ENCODE results near the gene TPRG1.

TPRG1 gene

DNA sequence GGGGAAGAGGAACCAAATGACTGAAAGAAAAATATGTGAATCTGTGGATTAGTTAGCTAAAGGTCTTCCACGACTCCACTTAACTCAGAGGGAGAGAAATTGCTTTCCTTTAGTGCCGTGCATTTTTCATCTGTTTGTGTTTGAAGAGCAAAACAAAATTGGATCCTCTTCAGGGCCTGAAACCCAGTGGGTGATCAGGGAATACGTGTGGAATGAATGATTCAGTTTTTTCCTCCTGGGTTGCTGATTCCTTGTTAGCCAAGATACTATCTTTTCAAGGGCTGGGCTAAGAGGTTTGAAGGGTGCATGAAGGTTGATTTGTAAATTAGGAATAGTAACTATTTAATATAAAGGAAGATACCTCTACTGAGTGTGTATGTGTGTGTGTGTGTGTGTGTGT, 61.0 kb downstream of the TPRG1 start:
- no peak for DNase-seq (ENCODE audit: low spot score)

DNA sequence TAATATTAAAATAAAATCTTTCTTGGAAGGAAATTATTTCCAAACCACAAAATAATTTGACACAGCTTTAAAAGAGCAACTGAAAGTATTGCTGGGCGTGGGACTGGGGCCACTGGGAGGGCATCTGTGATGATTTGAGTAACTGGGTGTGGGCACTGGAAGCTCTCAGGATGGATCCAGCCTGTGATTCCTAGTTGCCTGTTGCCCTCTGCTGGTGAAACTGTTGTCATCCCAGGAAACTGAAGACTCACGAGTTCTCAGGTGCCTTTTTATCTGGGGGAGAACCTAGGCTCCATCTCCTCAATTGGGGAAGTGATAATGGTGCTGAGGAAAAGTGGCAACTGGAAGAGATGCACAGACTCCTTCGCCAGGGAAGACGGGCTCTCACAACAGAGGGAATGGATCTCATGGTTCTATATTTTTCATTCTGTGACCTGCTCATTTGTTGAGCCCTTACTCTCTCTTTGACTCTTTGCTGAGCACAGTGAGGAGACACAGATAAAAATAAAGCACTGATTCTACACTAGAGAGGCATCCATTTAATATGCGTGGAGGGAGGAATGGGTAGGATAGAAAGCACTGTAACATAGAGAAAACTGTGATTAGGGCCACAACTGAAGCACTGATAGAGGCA, 61.6 kb downstream of the TPRG1 start:
- peak; percentile 65 for DNase-seq (ENCODE audit: low spot score)

DNA sequence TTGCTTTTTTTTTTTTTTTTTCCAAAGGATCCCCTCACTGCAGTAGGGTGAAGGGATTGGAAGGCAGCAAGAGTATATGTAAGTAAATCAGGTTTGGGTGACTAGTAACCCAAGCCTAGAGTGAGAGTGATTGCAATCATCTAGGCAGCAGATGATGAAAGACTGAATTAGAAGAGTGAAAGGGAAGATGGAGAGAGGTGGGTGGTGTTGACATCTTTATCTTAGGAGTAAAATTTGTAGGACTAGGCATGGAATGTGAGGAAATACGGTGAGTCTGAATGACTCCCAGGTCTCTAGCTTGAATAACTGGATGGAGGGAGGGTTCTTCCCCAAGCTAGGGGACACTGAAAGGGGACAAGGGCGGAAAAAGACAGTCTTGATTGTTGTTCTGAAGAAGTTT, 63.4 kb downstream of the TPRG1 start:
- no peak for DNase-seq (ENCODE audit: low spot score)

GRCh38 chr3:189236352-189236751, 64.6 kb downstream of the TPRG1 start:
- DNase-seq (ENCODE audit: low spot score), result no peak

GRCh38 chr3:189237526-189237925, 65.8 kb downstream of the TPRG1 start:
- DNase-seq (ENCODE audit: low spot score), result no peak

DNA sequence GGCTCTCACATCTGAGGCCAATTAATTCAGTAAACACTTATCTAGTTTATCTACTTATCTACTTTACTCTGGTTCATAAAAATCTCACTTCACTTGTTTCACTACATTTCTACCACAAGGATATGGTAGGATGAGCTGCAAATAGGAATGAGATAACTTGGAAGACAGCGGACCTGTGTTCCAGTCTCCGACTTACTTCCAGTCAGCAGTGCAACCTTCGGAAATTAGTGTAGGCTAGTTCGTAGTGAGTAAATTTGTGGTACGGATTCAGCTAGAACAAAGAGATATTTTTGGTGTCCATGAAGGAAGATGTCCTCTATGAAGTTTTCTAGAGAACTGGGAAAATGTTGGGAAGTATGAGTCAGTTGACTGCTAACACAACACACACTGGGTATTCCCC, 66.3 kb downstream of the TPRG1 start:
- DNase-seq (ENCODE audit: low spot score), result no peak

GRCh38 chr3:189239616-189240015, 67.8 kb downstream of the TPRG1 start:
- no peak for DNase-seq (ENCODE audit: low spot score)

GRCh38 chr3:189249987-189250386, 78.2 kb downstream of the TPRG1 start:
- DNase-seq (ENCODE audit: low spot score), result no peak

DNA sequence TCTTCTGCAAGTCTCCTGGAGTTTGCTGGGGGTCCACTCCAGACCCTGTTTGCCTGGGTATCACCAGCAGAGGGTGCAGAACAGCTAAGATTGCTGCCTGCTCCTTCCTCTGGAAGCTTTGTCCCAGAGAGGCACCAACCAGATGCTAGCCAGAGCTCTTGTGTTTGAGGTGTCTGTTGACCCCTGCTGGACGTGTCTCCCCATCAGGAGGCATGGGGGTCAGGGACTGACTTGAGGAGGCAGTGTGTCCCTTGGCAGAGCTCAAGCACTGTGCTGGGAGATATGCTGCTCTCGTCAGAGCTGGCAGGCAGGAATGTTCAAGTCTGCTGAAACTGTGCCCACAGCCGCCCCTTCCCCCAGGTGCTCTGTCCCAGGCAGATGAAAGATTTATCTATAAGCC, 86.5 kb downstream of the TPRG1 start:
- no peak for DNase-seq (ENCODE audit: low spot score)

DNA sequence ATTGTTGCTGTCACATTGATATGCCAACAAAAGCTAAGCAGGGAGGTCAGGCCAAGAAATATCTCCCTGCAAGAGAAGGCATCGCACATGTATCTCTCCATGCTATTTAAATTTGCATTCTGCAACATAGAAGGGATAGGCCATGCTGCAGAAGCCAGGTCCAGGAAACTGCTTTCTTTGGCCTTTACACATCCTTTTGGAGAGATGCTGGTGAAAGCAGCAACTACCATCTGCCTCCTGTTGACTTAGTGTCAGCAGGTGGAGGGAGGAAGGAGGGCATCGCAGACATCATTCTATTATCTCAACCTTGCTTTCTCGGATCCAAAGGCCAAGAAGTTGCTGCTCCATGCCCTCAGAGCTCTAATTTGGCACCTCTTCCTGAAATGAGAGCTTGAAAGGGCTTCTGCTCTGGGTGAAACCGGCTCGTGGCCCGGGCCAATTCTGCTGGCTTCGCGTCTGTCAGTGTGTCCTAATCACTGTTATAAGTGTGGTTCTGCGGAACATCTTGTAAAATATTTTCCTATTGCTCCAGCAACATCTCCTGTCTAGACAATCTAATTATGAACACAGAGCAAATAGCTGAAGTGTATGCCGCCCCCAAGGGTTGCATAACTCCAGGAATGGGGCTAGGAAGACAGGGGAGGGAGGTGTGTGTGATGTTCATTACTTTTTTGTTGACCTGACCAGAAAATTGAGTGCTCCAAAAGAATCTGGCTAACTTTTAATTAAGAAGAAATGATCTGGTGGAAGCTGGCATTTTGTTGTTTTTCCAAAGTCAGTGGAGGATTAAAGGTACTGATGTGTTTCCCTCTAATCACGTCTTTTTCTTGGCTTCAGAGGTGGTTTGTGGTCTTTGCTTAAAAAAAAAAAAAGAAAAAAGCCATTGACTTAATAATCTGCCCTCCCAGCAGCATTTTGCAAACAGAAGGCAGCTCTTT, 89.1 kb downstream of the TPRG1 start:
- DNase-seq (ENCODE audit: low spot score), result no peak

DNA sequence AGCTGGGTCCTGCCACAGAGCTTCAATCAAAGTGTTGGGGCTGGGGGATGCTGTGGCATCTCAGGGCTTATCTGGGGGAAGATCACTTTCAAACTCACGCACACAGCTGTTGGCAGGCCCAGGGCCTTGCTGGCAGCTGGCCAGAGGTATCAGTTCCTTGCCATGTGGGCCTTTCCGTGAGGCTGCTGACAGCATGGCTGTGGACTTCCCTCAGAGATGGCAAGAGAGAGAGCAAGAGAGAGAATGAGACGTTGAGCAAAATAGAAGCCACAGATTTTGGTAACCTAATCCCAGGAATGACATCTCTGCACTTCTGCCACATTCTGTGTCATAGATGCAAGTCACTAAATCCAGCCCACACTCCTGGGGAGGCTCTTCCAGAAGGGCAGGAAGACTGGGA, 91.0 kb downstream of the TPRG1 start:
- no peak for DNase-seq (ENCODE audit: low spot score)

- peak; percentile 12 for DNase-seq (ENCODE audit: low spot score)
Measured at GRCh38 chr3:189267981-189268613, 96.3 kb downstream of the TPRG1 start.

DNA sequence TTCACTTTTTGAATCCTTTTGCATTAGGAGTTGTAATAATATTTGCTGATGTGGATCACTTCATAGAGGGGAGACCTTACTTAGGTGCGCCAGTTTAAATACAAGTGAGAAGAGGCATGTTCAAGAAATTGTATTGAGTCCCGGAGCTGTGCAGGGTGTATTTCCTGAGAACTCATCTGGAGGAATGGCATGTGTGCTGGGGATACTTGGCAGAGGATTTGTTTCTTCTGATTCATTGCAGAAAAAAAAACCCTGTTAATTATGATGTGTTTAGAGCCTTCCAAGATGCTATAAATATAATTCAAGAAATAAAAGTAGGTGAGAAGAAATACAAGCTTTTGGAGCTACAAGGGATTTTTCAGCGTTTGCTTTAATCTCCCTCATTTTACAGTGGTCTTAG, 97.6 kb downstream of the TPRG1 start:
- no peak for DNase-seq (ENCODE audit: low spot score)

GRCh38 chr3:189270248-189270832, 98.6 kb downstream of the TPRG1 start:
- DNase-seq (ENCODE audit: low spot score), result peak; percentile 78

DNA sequence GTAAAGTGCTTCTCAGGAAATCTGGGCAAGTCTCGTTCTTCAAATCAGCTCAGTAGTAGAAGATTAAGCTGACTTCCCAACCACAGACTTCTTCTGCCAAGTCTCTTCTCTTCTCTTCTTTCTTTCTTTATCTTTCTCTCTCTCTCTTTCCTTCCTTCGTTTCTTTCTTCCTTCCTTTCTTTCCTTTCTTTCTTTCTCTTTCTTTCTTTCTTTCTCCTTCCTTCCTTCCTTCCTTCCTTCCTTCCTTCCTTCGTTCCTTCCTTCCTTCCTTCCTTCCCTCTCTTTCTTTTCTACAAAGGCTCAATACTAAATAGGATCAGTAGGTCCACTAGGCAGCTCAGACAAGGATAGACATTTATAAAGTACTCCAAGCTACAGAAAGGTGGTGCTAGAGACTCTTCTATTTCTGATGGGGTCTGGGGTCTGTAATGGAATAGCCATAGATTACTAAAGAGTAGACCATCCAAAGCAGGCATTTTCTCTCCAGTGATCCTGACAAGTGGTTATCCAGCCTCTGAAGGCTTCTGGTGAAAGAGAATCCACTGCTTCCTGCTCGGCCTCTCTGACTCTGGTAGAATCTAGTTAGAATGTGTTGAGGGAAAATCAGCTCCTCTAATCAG, 100.8 kb downstream of the TPRG1 start:
- DNase-seq (ENCODE audit: low spot score), result no peak

DNA sequence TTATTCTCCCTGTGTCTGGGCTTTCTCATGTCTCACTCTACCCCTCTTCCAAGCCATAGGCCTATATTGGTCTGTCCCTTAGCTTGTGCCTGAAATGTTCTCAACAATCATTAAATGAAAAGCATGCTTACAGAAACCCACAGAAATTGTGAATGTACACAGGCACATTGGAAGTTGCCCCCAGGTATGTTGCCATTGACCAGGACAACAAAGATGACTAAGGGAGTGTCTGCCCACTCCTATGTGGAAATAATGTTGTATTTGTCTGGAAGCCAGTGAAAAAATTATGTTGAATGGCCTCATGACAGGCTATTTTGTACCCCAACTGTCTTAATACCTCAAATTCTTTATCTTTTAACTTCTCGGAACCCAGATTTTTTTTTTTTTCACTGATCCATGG, 102.0 kb downstream of the TPRG1 start:
- no peak for DNase-seq (ENCODE audit: low spot score)

DNA sequence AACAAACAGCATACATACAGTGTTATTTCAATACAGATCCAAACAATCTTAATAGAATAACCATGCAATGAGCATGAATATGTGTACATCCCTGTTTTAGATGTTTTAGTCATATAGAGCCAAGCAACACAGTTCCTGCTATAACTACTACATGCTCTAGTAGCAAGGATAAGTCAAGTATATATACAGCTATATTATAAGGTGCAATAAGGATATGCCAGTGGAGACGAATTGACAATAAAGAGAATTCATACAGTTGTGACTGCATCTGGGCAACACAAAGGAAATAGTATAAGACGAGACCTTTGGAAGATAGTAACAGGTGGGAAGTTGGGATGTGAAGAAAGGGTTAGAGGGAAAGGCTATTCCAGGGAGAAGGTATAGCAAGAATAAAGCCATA, 103.4 kb downstream of the TPRG1 start:
- no peak for DNase-seq (ENCODE audit: low spot score)

DNA sequence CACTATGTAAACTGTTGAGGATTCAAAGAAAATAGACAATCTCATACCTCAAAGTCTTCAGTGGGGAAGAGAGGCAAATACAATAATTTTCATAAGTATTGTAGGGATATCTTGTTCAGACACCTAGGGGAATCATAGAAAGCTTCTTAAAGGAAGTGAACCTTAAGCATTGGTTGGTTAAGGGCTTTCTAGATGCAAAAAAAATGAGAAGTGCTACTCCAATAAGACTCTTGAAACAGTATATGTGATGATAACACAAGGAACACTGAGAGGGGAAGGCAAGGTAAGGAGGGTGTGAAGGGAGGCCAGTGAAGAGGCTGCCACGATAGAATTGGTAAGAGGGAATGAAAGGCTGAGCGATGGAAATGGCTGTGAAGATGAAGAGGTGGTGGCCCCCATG, 104.1 kb downstream of the TPRG1 start:
- no peak for DNase-seq (ENCODE audit: low spot score)

GRCh38 chr3:189276444-189277219, 104.9 kb downstream of the TPRG1 start:
- peak; percentile 59 for DNase-seq (ENCODE audit: low spot score)

DNA sequence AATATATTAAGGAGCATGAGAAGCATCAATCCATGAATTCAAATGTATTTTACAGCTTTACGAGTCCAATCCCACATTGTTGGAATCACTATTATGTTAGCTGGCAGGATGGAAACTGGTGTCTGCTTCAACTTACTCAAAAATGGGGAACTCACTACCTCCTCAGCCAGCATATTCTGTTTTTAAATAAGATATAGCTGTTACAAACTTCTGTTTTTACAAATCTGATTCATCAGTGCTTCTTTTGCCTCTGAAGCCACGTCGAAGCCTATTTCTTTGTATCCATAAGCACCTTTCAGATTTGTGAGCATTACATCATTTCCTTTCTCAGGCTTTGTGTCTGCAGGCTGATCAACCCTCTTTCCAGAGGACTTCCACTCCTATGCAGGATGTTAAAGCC, 105.9 kb downstream of the TPRG1 start:
- DNase-seq (ENCODE audit: low spot score), result no peak

DNA sequence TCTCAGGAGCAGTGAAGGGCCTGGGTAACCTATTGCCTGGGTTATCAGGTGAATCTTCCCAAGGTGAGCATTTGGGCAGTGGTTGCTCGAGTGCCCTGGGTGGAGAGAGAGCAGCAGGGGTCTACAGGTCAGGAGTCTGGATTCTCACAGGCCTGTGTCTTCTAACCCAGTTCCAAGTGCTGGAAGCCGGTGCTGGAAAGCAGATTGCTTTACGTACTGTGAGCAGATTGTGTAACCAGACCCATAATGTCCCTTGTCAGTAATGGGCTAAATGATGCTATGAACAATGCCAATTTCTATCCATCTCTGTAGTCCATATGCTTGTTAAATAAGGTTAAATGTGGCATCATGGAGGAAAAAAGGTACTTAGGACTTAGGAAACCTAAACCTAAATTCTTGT, 106.5 kb downstream of the TPRG1 start:
- DNase-seq (ENCODE audit: low spot score), result no peak

All from LoVo (cell line).